ENCODE results near the gene DHCR7. TPM values are rescaled to one million over a fixed set of nuclear protein-coding genes. Genes with fewer than 3 reads are reported as not detected.
A peak's percentile ranks its signal among the peaks of the same experiment; 100 is the strongest.

DHCR7 gene
- total RNA-seq, 1 donor from 2014 or later, result 36.7 TPM

DNA sequence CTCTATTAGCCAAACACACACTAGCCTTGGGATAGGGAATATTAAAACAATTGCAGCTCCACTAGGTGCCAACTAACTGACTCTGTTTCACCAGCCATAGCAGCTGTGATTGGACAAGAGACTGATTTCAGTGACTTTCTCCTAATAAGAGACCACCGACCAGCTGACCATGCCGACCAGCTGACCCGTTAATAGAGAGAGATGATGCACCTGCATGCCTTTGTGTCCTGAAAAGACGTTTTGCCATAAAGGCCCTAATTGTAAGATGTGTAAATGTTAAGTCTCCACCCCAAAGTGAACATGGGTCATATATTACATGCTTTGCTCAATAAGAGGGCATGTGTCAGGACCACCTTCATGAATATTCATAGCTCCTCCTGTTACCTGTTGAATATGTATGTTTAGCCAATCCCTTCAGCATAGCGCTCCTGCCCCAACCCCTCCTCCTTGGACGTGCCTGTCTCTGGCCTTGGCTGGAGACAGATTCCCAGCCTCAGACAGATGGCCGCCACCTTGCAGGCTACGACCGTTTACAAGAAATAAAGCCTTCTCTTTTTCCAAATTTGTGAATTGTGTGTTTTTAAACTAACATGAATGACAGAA is 3.5 kb upstream of the DHCR7 start:
- Mint-ChIP-seq H3K4me1 (peaks cover 43% of the 10 kb centered on the region), H3K27ac (no peak overlapping the region), H3K27me3 (ENCODE audit: insufficient read depth, low read depth) (peaks cover 3% of the 10 kb centered on the region), H3K36me3 (peaks cover 8% of the 10 kb centered on the region), H3K9me3 (peaks cover 4% of the 10 kb centered on the region), H3K4me3 (peak overlapping the region; percentile 88)
- no peak for TF ChIP-seq EZH2 (IDR thresholded peaks at IDR 0.05)
- TF ChIP-seq EZH2phosphoT487 (IDR thresholded peaks at IDR 0.05), result no peak
- TF ChIP-seq, protein P1, sequence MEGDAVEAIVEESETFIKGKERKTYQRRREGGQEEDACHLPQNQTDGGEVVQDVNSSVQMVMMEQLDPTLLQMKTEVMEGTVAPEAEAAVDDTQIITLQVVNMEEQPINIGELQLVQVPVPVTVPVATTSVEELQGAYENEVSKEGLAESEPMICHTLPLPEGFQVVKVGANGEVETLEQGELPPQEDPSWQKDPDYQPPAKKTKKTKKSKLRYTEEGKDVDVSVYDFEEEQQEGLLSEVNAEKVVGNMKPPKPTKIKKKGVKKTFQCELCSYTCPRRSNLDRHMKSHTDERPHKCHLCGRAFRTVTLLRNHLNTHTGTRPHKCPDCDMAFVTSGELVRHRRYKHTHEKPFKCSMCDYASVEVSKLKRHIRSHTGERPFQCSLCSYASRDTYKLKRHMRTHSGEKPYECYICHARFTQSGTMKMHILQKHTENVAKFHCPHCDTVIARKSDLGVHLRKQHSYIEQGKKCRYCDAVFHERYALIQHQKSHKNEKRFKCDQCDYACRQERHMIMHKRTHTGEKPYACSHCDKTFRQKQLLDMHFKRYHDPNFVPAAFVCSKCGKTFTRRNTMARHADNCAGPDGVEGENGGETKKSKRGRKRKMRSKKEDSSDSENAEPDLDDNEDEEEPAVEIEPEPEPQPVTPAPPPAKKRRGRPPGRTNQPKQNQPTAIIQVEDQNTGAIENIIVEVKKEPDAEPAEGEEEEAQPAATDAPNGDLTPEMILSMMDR (IDR thresholded peaks at IDR 0.05), result no peak
- peak; percentile 44 for DNase-seq (ENCODE audit: low spot score)
- Histone ChIP-seq H3K9ac (no peak overlapping the region), H3K4me2 (peak overlapping the region; percentile 84), H3K4me3 (peak overlapping the region; percentile 89), H4K20me1 (ENCODE audit: low read depth) (peaks cover 35% of the 10 kb centered on the region), H3K9me3 (ENCODE audit: low read depth) (no peaks in the 10 kb centered on the region), H3F3A (ENCODE audit: low read depth) (peaks cover 40% of the 10 kb centered on the region), H3K27ac (no peak overlapping the region), H2AFZ (replicated peaks) (no peak overlapping the region), H3K27me3 (peaks cover 8% of the 10 kb centered on the region), H3K79me2 (ENCODE audit: low read depth) (peaks cover 38% of the 10 kb centered on the region), H3K4me1 (peaks cover 24% of the 10 kb centered on the region), H3K36me3 (no peaks in the 10 kb centered on the region)

DNA sequence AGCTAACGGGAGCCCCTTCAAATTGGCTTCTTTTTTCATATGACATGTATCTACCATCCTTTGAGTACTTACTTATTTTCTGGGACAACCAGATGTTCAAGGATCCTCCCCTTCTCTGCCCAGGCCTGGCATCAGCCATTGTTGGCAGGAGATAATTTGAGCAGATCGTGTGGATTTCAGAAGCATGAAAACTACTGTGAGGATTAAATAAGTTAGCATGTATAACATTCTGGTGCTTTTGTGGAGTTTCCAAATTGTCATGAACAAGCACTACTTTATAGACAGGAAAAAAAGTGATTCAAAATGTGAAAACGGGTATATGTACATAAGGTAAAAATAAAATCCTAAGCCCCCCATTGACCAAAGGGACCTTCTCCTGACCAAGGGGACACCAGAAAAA is 2.7 kb upstream of the DHCR7 start:
- Histone ChIP-seq H3K4me1 (peaks cover 26% of the 10 kb centered on the region), H3K9ac (no peak overlapping the region), H3K27me3 (peaks cover 8% of the 10 kb centered on the region), H4K20me1 (ENCODE audit: low read depth) (peaks cover 36% of the 10 kb centered on the region), H3K79me2 (ENCODE audit: low read depth) (peaks cover 46% of the 10 kb centered on the region), H3K27ac (no peak overlapping the region), H3K9me3 (ENCODE audit: low read depth) (no peaks in the 10 kb centered on the region), H3F3A (ENCODE audit: low read depth) (peaks cover 41% of the 10 kb centered on the region), H3K36me3 (peaks cover under 1% of the 10 kb centered on the region), H3K4me3 (no peak overlapping the region), H2AFZ (replicated peaks) (no peak overlapping the region), H3K4me2 (no peak overlapping the region)
- DNase-seq (ENCODE audit: low spot score), result no peak
- Mint-ChIP-seq H3K4me3 (no peak overlapping the region), H3K9me3 (peaks cover 11% of the 10 kb centered on the region), H3K36me3 (peaks cover 15% of the 10 kb centered on the region), H3K27me3 (ENCODE audit: insufficient read depth, low read depth) (peaks cover 3% of the 10 kb centered on the region), H3K4me1 (peaks cover 48% of the 10 kb centered on the region), H3K27ac (no peak overlapping the region)
- no peak for TF ChIP-seq EZH2 (IDR thresholded peaks at IDR 0.05)
- TF ChIP-seq EZH2phosphoT487 (IDR thresholded peaks at IDR 0.05), result no peak
- TF ChIP-seq, protein P1 (IDR thresholded peaks at IDR 0.05), result no peak

DNA sequence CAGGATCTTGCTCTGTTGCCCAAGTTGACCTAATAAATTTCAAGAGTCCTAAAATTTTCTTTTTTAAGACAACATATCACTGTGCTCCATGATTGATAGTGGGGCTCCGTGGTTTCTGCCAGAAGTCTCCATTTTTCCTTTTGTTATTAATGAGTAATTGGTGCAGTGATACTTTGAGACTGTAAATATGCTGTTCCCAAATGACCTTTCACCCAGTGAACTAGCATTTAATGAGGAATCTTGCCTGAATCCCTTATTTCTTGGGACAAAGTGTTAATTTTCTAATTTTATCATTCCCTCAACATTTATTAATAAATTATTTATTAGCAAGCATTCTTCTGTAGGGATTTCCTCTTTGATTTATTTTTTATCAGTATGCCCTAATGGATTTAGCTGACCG is 2.3 kb upstream of the DHCR7 start:
- H3K27ac ChIP-seq, result no peak overlapping the region

DNA sequence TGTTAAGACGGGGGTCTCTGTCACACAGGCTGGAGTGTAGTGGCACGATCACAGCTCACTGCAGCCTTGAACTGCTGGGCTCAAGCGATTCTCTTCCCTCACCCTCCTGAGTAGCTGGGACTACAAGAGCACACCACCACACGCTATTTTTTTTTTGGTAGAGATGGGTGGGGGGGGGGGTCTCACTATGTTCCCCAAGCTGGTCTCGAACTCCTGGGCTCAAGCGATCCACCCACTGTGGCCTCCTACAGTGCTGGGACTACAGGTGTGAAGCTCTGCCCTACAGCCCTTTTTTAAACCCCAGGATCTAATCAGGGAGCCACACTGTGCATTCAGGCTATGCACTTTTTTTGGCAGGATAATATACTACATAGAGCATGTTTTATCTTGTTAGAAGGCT is 1.4 kb upstream of the DHCR7 start:
- Mint-ChIP-seq H3K9me3 (peaks cover 13% of the 10 kb centered on the region), H3K4me1 (peaks cover 48% of the 10 kb centered on the region), H3K27me3 (ENCODE audit: insufficient read depth, low read depth) (peaks cover 3% of the 10 kb centered on the region), H3K4me3 (peak overlapping the region; percentile 96), H3K27ac (no peak overlapping the region), H3K36me3 (peaks cover 27% of the 10 kb centered on the region)
- TF ChIP-seq, protein P1 (IDR thresholded peaks at IDR 0.05), result no peak
- TF ChIP-seq EZH2phosphoT487 (IDR thresholded peaks at IDR 0.05), result no peak
- no peak for TF ChIP-seq EZH2 (IDR thresholded peaks at IDR 0.05)
- Histone ChIP-seq H3K79me2 (ENCODE audit: low read depth) (peaks cover 52% of the 10 kb centered on the region), H3F3A (ENCODE audit: low read depth) (peaks cover 41% of the 10 kb centered on the region), H3K36me3 (peaks cover 6% of the 10 kb centered on the region), H3K27ac (no peak overlapping the region), H2AFZ (replicated peaks) (no peak overlapping the region), H3K27me3 (peaks cover 8% of the 10 kb centered on the region), H3K9ac (no peak overlapping the region), H4K20me1 (ENCODE audit: low read depth) (peaks cover 35% of the 10 kb centered on the region), H3K4me2 (peak overlapping the region; percentile 84), H3K9me3 (ENCODE audit: low read depth) (no peaks in the 10 kb centered on the region), H3K4me1 (peaks cover 26% of the 10 kb centered on the region), H3K4me3 (peak overlapping the region; percentile 62)
- DNase-seq (ENCODE audit: low spot score), result peak; percentile 8

More for the DNA sequence above, 2.3 kb upstream of the DHCR7 start:
- Mint-ChIP-seq H3K27me3 (ENCODE audit: insufficient read depth, low read depth) (peaks cover 3% of the 10 kb centered on the region), H3K36me3 (peaks cover 18% of the 10 kb centered on the region), H3K4me3 (no peak overlapping the region), H3K4me1 (peaks cover 48% of the 10 kb centered on the region), H3K9me3 (peaks cover 13% of the 10 kb centered on the region), H3K27ac (no peak overlapping the region)
- Histone ChIP-seq H3F3A (ENCODE audit: low read depth) (peaks cover 41% of the 10 kb centered on the region), H3K79me2 (ENCODE audit: low read depth) (peaks cover 50% of the 10 kb centered on the region), H3K36me3 (peaks cover 5% of the 10 kb centered on the region), H3K27me3 (peaks cover 8% of the 10 kb centered on the region), H3K4me1 (peaks cover 26% of the 10 kb centered on the region), H3K4me2 (no peak overlapping the region), H4K20me1 (ENCODE audit: low read depth) (peaks cover 36% of the 10 kb centered on the region), H3K9me3 (ENCODE audit: low read depth) (no peaks in the 10 kb centered on the region), H2AFZ (replicated peaks) (no peak overlapping the region), H3K4me3 (no peak overlapping the region), H3K9ac (no peak overlapping the region)
- no peak for TF ChIP-seq EZH2phosphoT487 (IDR thresholded peaks at IDR 0.05)
- no peak for DNase-seq (ENCODE audit: low spot score)
